Stimulated activated naive CD4-positive, alpha-beta T cell (primary cell): ENCODE measurements around the gene PARP12.

Source experiments
- DNase-seq, 6 experiments: peaks; one replicate each; lab custom pipeline; 2025; lab: John Stamatoyannopoulos, UW

The PARP12 gene, protein sequence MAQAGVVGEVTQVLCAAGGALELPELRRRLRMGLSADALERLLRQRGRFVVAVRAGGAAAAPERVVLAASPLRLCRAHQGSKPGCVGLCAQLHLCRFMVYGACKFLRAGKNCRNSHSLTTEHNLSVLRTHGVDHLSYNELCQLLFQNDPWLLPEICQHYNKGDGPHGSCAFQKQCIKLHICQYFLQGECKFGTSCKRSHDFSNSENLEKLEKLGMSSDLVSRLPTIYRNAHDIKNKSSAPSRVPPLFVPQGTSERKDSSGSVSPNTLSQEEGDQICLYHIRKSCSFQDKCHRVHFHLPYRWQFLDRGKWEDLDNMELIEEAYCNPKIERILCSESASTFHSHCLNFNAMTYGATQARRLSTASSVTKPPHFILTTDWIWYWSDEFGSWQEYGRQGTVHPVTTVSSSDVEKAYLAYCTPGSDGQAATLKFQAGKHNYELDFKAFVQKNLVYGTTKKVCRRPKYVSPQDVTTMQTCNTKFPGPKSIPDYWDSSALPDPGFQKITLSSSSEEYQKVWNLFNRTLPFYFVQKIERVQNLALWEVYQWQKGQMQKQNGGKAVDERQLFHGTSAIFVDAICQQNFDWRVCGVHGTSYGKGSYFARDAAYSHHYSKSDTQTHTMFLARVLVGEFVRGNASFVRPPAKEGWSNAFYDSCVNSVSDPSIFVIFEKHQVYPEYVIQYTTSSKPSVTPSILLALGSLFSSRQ

GRCh38 chr7:140062528-140063299, at the start of gene PARP12:
PARP12 (minus strand) TSS chr7:140062951; CDS start chr7:140062847, 104 bp downstream.
- peak; percentile 72 to 85 (median 79) for DNase-seq

DNA sequence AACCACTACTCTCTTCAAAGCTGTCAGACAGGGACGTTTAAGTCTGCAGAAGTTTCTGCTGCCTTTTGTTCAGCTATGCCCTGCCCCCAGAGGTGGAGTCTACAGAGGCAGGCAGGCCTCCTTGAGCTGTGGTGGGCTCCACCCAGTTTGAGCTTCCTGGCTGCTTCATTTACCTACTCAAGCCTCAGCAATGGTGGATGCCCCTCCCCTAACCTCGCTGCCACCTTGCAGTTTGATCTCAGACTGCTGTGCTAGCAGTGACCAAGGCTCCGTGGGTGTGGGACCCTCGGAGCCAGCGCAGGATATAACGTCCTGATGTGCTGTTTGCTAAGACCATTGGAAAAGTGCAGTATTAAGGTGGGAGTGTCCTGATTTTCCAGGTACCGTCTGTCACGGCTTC, 46.0 kb upstream of the PARP12 start:
- peak in 2 of 6 experiments; percentile 5 to 25 for DNase-seq

DNA sequence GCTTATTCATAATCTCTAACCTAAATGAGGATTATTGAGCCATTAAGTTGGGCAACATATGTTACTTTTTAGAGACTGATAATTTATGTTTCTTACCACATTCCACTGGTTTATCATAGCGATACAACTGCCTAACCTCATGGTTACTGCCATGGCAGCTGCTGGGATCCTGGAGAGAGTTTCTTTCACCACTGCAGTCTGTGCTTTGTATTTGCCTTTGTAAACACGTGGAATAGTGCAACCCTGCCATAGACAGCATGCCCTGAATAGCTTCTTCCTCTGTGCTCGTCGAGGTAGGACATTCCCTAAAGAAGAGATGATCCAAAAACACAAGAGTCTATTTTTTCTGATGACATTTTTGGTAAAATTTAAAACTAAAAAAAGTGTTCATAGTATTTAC, 33.7 kb upstream of the PARP12 start:
- no peak for DNase-seq

DNA sequence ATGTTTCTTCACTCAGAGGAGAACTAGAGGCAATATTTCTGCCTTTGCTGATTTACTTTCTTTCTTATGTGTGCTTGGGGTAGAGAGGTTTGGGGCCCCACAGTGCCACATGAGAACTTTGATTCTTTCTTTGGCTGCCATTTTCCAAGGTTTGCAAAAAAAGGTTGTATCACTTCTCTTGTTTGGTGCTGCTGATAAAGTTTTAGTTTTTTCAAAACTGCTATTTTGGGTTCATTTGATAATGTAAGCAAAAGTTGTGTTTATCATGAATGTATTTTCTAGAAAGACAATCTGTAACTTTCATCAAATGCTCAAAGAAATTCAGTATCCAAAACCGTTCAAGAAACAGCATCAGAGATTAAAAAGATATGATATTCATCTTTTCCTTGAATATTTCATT, 30.6 kb upstream of the PARP12 start:
- no peak for DNase-seq

GRCh38 chr7:140085447-140085846, 22.7 kb upstream of the PARP12 start:
- no peak for DNase-seq

DNA sequence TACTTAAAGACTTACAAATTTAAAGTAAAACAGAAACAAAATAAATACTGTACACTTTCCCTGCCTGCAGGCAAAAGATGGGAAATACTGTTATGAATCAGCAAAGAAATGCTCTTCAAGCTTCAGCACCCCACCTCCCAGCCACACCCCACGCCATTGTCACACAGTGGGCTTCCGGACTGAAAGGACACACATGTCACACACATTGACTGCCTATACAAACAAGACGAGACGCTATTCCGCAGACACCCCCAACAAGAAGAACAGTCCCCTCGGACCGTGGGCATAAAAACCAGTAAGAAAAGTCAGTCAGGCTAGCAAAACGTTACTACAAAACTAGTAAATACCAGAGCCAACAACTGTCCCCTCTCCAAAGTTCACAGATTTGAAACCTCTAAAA, 22.2 kb upstream of the PARP12 start:
- no peak for DNase-seq

GRCh38 chr7:140084142-140084655, 21.4 kb upstream of the PARP12 start:
- DNase-seq = no peak

GRCh38 chr7:140082770-140083169, 20.0 kb upstream of the PARP12 start:
- DNase-seq = no peak

DNA sequence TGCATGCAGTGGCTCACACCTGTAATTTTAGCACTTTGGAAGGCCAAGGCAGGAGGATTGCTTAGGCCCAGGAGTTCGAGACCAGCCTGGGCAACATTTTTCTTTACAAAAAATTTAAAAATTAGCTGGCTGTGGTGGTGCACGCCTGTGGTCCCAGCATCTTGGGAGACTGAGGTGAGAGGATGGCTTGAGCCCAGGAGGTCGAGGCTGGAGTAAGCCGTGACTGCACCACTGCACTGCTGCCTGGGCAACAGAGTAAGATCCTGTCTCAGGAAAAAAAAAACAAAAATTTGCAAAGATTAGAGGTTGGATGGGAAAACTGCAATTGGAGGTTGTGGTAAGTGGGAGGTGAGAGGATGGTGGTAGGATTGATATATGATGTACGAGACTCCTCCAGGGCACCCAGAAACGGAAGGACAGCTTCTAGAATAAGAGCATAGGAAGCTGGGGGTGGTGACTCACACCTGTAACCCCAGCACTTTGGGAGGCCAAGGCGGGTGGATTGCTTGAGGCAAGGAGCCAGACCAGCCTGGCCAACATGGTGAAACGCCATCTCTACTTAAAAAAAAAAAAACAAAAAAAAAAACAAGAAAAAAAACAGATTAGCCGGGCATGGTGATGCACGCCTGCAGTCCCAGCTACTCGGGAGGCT, 19.1 kb upstream of the PARP12 start:
- no peak for DNase-seq

DNA sequence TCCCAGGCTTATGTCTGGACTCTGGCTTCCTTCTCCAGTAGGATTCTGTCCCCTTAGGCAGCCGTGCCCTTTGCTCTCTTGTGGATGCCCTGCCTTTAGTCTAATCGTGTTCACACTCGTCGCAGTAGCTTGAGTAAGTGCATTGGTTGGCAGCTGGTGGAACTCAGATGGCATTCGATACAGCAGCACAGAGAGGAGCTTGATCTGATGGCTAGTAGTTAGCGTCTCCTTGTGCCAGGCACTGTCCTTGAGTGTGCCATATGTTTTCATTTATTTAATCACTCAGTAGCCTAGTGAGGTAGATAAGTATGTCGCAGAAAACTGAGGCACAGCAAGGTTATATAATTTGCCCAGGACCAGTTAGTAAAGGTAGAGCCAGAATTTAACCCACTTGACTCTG, 18.2 kb upstream of the PARP12 start:
- DNase-seq = no peak

- no peak for DNase-seq
Measured at GRCh38 chr7:140079121-140079536, 16.4 kb upstream of the PARP12 start.

DNA sequence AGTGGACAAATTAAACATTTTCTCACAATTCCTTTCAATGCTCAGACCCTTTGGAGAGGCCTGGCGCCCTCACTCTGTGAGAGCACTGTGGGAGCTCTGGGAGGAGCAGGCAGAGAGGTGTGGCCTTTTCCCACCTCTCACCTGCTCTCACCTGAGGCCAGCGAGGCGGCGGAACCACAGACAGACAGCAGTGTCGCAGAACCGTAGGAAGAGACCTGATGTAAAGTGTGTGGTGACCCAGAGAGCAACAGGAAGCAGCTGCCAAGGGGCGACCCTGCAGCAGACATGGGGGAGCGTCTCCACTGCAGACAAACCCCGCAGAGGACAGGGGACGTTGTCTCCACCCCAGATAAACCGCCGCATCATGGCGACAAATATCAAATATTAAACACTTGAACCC, 15.6 kb upstream of the PARP12 start:
- no peak for DNase-seq

DNA sequence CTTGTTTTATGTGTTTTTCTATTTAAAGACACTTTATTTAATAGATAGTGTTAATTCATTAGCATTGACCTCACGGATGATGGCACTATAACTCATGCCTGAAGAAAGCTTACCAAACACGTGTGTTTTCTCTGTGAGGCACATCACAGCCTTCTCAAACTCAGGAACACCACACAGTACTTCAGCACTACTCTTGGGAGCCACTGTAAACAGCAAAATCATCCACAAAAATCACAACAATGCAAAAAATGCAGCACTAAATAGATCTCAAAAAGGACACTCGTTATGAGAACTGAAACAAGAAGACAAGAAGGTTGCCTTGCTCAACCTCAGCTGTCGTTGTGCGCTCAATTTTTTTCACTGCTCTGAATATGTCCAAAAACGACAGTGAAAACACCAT, 12.0 kb upstream of the PARP12 start:
- DNase-seq = no peak

GRCh38 chr7:140070546-140070945, 7.8 kb upstream of the PARP12 start:
- DNase-seq = no peak

DNA sequence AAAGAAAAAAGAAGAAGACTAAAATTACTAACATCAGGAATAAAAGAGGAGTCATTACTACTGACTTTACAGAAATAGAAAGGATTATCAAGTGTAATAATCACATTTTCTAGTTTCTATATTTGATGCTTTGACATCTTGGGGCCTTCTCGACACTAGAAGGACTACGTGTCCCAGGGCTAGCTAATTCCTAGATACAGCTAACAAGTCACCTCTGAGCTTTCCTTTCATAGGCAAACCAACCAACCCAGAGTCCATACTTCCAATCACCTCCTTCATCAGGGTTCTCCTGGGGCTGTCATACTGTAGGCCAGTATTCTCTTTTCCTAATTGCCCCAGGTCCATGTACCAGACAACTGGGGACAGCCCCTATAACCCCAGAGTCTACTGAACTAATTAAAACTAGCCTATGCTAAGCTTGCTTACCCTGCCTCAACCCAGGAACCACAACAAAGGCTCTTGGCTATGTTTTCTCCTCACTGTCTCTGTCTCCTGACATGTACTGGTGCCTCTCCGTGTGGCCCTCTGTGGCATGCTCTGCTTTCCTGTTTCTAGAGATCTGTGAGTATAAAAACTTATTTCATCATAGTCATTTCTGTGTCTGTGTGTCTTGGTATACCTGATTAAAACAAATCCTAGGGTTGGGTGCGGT, 6.7 kb upstream of the PARP12 start:
- peak in 1 of 6 experiments; percentile 9 for DNase-seq

GRCh38 chr7:140068033-140068432, 5.3 kb upstream of the PARP12 start:
- no peak for DNase-seq

- DNase-seq = no peak
Measured at GRCh38 chr7:140067052-140067451, 4.3 kb upstream of the PARP12 start.

DNA sequence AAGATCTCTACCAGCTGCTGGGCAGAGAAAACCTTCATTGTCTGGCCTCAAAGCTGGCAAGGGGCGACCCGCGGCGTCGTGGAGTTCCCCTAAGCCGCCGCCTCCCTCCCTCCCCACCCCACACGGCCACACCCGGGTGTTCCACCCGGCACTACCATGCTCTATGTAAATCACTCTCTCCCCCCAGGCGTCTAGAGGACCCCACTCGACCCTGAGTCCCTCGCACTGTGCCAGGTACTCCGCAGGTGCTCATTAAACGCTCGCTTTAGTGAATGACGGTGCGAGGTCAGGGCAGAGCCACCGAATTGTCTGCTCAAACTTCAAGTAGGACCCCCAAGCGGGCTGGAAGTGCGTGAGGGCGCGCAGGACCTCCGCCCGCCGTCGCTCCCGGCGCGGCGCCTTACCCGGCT, 628 bp downstream of the PARP12 start:
- DNase-seq = peak; percentile 33 to 72 (median 55)

GRCh38 chr7:140061607-140061930, 1.2 kb downstream of the PARP12 start:
- DNase-seq = no peak

DNA sequence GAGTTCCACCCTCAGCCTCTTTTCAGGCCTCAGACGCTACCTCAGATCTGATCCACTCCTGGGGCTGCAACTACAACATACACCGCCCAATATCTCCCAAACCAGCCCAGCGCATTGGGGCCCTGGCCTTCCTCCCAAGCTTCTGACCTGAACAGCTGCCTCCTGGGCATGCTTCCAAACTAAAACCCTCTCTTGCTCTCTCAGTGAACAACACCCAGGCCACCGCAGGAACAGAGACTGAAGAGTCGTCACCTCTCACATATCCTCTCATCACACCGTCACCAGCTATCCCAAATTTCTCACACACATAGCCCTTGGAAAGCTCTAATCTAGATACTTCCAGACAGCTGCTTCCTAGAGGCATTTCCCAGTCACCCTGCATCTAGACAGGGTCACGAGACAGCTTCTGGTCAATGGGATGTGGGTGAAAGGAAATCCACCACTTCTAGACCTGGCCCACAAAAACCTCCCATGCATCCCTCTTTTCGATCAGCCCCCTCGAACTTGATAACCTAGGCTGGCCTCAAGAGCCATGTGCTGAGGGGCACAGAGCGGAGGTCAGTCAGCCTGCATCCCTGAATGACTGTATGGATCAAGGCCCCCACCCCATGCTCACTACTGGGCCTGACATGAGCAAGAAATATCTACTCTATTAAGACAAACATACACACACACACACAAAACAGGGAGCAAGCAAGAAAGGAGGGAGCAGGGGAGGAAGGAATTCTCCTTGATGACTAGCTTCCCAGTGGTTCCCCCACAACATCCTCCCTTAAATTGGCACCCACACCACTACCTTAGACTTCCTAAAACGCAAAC, 1.8 kb downstream of the PARP12 start:
- no peak for DNase-seq

- DNase-seq = no peak
Measured at GRCh38 chr7:140060243-140060630, 2.5 kb downstream of the PARP12 start.
